Measurements from ENCODE around the gene BOC.

DNA sequence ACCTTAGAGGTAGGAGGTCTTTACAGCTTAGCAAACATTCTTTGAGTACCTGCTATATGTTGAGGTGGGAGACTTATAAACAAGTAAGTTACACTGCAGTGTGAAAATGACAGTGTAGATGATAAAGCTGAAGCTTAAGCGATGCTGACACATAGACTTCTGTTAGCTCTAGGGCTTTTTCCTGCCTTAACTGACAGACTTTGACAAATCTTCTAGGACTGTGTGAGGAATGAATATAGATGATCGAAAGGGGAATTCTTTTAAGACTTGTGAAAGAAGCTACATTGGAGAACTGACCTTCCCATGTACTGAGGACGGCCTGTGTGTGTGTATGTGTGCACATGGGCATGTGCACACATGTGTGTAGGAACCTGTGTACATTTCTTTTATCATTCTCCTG is 22.7 kb downstream of the BOC start:
- no peak for TF ChIP-seq POLR2AphosphoS5 (IDR thresholded peaks at IDR 0.05)
- TF ChIP-seq, protein P1, sequence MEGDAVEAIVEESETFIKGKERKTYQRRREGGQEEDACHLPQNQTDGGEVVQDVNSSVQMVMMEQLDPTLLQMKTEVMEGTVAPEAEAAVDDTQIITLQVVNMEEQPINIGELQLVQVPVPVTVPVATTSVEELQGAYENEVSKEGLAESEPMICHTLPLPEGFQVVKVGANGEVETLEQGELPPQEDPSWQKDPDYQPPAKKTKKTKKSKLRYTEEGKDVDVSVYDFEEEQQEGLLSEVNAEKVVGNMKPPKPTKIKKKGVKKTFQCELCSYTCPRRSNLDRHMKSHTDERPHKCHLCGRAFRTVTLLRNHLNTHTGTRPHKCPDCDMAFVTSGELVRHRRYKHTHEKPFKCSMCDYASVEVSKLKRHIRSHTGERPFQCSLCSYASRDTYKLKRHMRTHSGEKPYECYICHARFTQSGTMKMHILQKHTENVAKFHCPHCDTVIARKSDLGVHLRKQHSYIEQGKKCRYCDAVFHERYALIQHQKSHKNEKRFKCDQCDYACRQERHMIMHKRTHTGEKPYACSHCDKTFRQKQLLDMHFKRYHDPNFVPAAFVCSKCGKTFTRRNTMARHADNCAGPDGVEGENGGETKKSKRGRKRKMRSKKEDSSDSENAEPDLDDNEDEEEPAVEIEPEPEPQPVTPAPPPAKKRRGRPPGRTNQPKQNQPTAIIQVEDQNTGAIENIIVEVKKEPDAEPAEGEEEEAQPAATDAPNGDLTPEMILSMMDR (IDR thresholded peaks at IDR 0.05 in 8 of 11, conservative IDR thresholded peaks at IDR 0.05 in 3 of 11) = no peak
- no peak for TF ChIP-seq POLR2A (IDR thresholded peaks at IDR 0.05)
